GM23248 (cell line): ENCODE measurements around the gene HDAC4. TPM values are rescaled to one million over a fixed set of nuclear protein-coding genes. Genes with fewer than 3 reads are reported as not detected.

Experiments
- DNase-seq: peaks from one replicate; pipeline ENCODE4 v3.0.0-alpha.2; 2015
- H2AFZ ChIP-seq: fragments of 200-600 bp; sonication (generic); 2 replicates; pipeline ENCODE4 v1.6.1; 2016; ENCODE audit warnings: antibody characterized with exemption
- H3F3A ChIP-seq: fragments of 200-600 bp; sonication (generic); 2 replicates; pipeline ENCODE4 v1.6.1; 2016; ENCODE audit warnings: mild to moderate bottlenecking, antibody characterized with exemption, mixed run types; ENCODE audit not compliant: insufficient read depth
- H3K27ac ChIP-seq: fragments of 200-600 bp; sonication (generic); 2 replicates; pipeline ENCODE4 v1.5.1; 2016; ENCODE audit warnings: mild to moderate bottlenecking
- H3K27me3 ChIP-seq: fragments of 200-600 bp; sonication (generic); replicated peaks from 2 replicates; pipeline ENCODE4 v1.6.1; 2016; ENCODE audit warnings: mild to moderate bottlenecking; ENCODE audit not compliant: insufficient read depth
- H3K36me3 ChIP-seq: fragments of 200-600 bp; sonication (generic); 2 replicates; pipeline ENCODE4 v1.6.1; 2016; ENCODE audit warnings: low read depth, mild to moderate bottlenecking
- H3K4me1 ChIP-seq: fragments of 200-600 bp; sonication (generic); 2 replicates; pipeline ENCODE4 v1.6.1; 2016; ENCODE audit warnings: mild to moderate bottlenecking; ENCODE audit not compliant: insufficient read depth
- H3K4me2 ChIP-seq: fragments of 200-600 bp; sonication (generic); one replicate; pipeline ENCODE4 v1.6.1; 2016; ENCODE audit warnings: mild to moderate bottlenecking; ENCODE audit not compliant: unreplicated experiment
- H3K4me3 ChIP-seq: fragments of 200-600 bp; sonication (generic); 2 replicates; pipeline ENCODE4 v1.5.1; 2016; ENCODE audit warnings: mild to moderate bottlenecking
- H3K79me2 ChIP-seq: fragments of 200-600 bp; sonication (generic); 2 replicates; pipeline ENCODE4 v1.6.1; 2016; ENCODE audit warnings: mild to moderate bottlenecking; ENCODE audit not compliant: insufficient read depth
- H3K9ac ChIP-seq: fragments of 200-600 bp; sonication (generic); 2 replicates; pipeline ENCODE4 v1.6.1; 2016; ENCODE audit warnings: mild to moderate bottlenecking
- H3K9me2 ChIP-seq: fragments of 200-600 bp; sonication (generic); 2 replicates; pipeline ENCODE4 v1.6.1; 2016; ENCODE audit warnings: mixed run types, mild to moderate bottlenecking, moderate library complexity; ENCODE audit not compliant: insufficient read depth
- H3K9me3 ChIP-seq: fragments of 200-600 bp; sonication (generic); one replicate; pipeline ENCODE4 v1.6.1; 2017; ENCODE audit warnings: low read depth
- H4K20me1 ChIP-seq: fragments of 200-600 bp; sonication (generic); 2 replicates; pipeline ENCODE4 v1.6.0; 2016; ENCODE audit not compliant: insufficient read depth
- EZH2 ChIP-seq: fragments of 200-600 bp; sonication (generic); IDR thresholded peaks from 2 replicates; pipeline ENCODE4 v1.6.1; 2018; ENCODE audit warnings: antibody characterized with exemption, mild to moderate bottlenecking; ENCODE audit not compliant: insufficient read depth, poor library complexity, severe bottlenecking
- EZH2phosphoT487 ChIP-seq: fragments of 200-600 bp; sonication (generic); IDR thresholded peaks from 2 replicates; pipeline ENCODE4 v1.6.1; 2018; ENCODE audit warnings: antibody characterized with exemption, moderate library complexity, mild to moderate bottlenecking, low read depth; ENCODE audit not compliant: insufficient read depth
- WGBS, 2 experiments: methylation state at CpG; one replicate each; pipeline ENCODE4 v1.1.6; 2015 to 2017; ENCODE audit warnings: low lambda C conversion rate in 2 of 2, low coverage in 1 of 2; ENCODE audit errors: missing lambda C conversion rate in 2 of 2; 5-methylcytosine and 5-hydroxymethylcytosine counted together
- in situ Hi-C: fragments of 300-500 bp; cut with MboI; formaldehyde crosslinking; loops from 2 replicates; pipeline ENCODE4 v1.15.0; 2020
- polyA plus RNA-seq: library from polyadenylated mRNA; unstranded; fragments of >200 nt; fragmentation: Nextera tagmentation; extraction: Ambion mirVana; gene quantifications from 2 replicates; pipeline ENCODE4 v1.2.1, GENCODE V29; 2016
- total RNA-seq: library from RNA; depleted of rRNA; stranded (reverse); fragments of >200 nt; shearing (Covaris generic); gene quantifications from 2 replicates; pipeline ENCODE4 v1.2.3, GENCODE V29; 2014

The HDAC4 gene
- total and polyA plus RNA-seq, 2 experiments from 2014 or later = 2.1 to 6.3 TPM

GRCh38 chr2:239115616-239116015 lies 285.2 kb downstream of the HDAC4 start:
- no peaks in the 10 kb centered on the region for H3K36me3 ChIP-seq
- H3K27ac ChIP-seq = no peak overlapping the region
- H3K9me3 ChIP-seq = no peaks in the 10 kb centered on the region
- no peaks in the 10 kb centered on the region for H3K27me3 ChIP-seq
- H3F3A ChIP-seq = peaks cover 4% of the 10 kb centered on the region; the same call in 1 of the 2 replicates
- in situ Hi-C loops = no loop called here
- no peaks in the 10 kb centered on the region for H3K4me1 ChIP-seq
- no peak overlapping the region for H3K4me2 ChIP-seq
- WGBS, 2 experiments = 91 to 97% methylated on average over 8 to 9 of the region's 9 CpGs
- no peak overlapping the region for H3K4me3 ChIP-seq
- H3K79me2 ChIP-seq = no peaks in the 10 kb centered on the region
- no peak for TF ChIP-seq EZH2
- TF ChIP-seq EZH2phosphoT487 = no peak
- H3K9ac ChIP-seq = no peak overlapping the region
- H2AFZ ChIP-seq = no peak overlapping the region
- H3K9me2 ChIP-seq = no peaks in the 10 kb centered on the region
- no peaks in the 10 kb centered on the region for H4K20me1 ChIP-seq
- DNase-seq = no peak

- TF ChIP-seq EZH2 (no peak), EZH2phosphoT487 (no peak)
- H3K27me3 ChIP-seq = no peaks in the 10 kb centered on the region
- DNase-seq = no peak
Observed at GRCh38 chr2:239114616-239115265, 286.1 kb downstream of the HDAC4 start.

GRCh38 chr2:239114119-239114581 lies 286.7 kb downstream of the HDAC4 start:
- no peaks in the 10 kb centered on the region for H3K27me3 ChIP-seq
- no peak overlapping the region for H3K4me2 ChIP-seq
- in situ Hi-C loops = no loop called here
- no peaks in the 10 kb centered on the region for H4K20me1 ChIP-seq
- peak; percentile 37 for DNase-seq
- no peaks in the 10 kb centered on the region for H3K36me3 ChIP-seq
- TF ChIP-seq EZH2 (no peak), EZH2phosphoT487 (no peak)
- no peak overlapping the region for H3K27ac ChIP-seq
- H2AFZ ChIP-seq = no peak overlapping the region
- no peaks in the 10 kb centered on the region for H3K4me1 ChIP-seq
- H3K9me2 ChIP-seq = no peaks in the 10 kb centered on the region
- no peaks in the 10 kb centered on the region for H3K9me3 ChIP-seq
- WGBS, 2 experiments = 31 to 41% methylated on average over 9 of the region's 9 CpGs
- H3K9ac ChIP-seq = no peak overlapping the region
- H3K79me2 ChIP-seq = no peaks in the 10 kb centered on the region
- H3F3A ChIP-seq = peaks cover 4% of the 10 kb centered on the region; the same call in 1 of the 2 replicates
- no peak overlapping the region for H3K4me3 ChIP-seq

More at GRCh38 chr2:239114616-239115265, 286.1 kb downstream of the HDAC4 start:
- WGBS, 2 experiments = 94% methylated on average over 23 to 25 of the region's 25 CpGs
- Histone ChIP-seq H3K36me3 (no peaks in the 10 kb centered on the region), H3K79me2 (no peaks in the 10 kb centered on the region), H3K9me2 (no peaks in the 10 kb centered on the region), H2AFZ (no peak overlapping the region), H3K9me3 (no peaks in the 10 kb centered on the region), H4K20me1 (no peaks in the 10 kb centered on the region), H3K4me3 (no peak overlapping the region), H3F3A (peaks cover 4% of the 10 kb centered on the region; the same call in 1 of the 2 replicates), H3K27ac (no peak overlapping the region), H3K9ac (no peak overlapping the region), H3K4me1 (no peaks in the 10 kb centered on the region), H3K4me2 (no peak overlapping the region)
- in situ Hi-C loops = no loop called here

DNA sequence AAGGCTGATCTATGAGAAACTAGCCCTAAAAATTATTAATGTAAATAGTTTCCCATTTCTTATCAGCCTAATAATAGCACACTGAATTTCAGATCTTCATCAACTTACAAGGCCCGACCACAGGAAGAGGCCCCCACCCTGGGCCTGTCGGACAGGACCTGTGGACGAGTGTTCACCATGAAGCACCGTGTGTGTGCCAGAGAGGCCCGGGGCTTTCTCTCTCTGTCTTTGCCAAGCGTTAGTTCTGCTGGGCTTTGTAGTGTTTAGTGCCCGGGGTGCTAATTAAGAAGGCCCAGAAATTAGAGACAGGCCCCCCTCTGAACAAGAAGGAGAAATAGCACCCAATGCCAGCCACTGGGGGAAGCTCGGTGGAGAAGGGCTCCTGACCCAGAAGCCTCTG lies 287.2 kb downstream of the HDAC4 start:
- H3K79me2 ChIP-seq = no peaks in the 10 kb centered on the region
- no peaks in the 10 kb centered on the region for H3K4me1 ChIP-seq
- DNase-seq = no peak
- H3K4me3 ChIP-seq = no peak overlapping the region
- H3K27ac ChIP-seq = no peak overlapping the region
- 46 to 62% methylated on average over 7 to 8 of the region's 8 CpGs for WGBS, 2 experiments
- no peaks in the 10 kb centered on the region for H3K36me3 ChIP-seq
- H3K4me2 ChIP-seq = no peak overlapping the region
- H4K20me1 ChIP-seq = no peaks in the 10 kb centered on the region
- no peak overlapping the region for H3K9ac ChIP-seq
- H3K9me2 ChIP-seq = no peaks in the 10 kb centered on the region
- no peak for TF ChIP-seq EZH2
- TF ChIP-seq EZH2phosphoT487 = no peak
- in situ Hi-C loops = no loop called here
- H3K27me3 ChIP-seq = no peaks in the 10 kb centered on the region
- peaks cover 4% of the 10 kb centered on the region; the same call in 1 of the 2 replicates for H3F3A ChIP-seq
- H2AFZ ChIP-seq = no peak overlapping the region
- no peaks in the 10 kb centered on the region for H3K9me3 ChIP-seq
